ENCODE measurements around the gene CHCHD4. TPM values are rescaled to one million over a fixed set of nuclear protein-coding genes. Genes with fewer than 3 reads are reported as not detected.
"Not testable (repeated sequence)": the region's sequence is repeated elsewhere in the genome, so short reads cannot be mapped to it uniquely, and the experiment has no call there.

CHCHD4 gene
- total and polyA plus RNA-seq, 2 donors (not counting 1 experiment from before 2014, with no cell fraction given) = 12.7 to 16.3 TPM

DNA sequence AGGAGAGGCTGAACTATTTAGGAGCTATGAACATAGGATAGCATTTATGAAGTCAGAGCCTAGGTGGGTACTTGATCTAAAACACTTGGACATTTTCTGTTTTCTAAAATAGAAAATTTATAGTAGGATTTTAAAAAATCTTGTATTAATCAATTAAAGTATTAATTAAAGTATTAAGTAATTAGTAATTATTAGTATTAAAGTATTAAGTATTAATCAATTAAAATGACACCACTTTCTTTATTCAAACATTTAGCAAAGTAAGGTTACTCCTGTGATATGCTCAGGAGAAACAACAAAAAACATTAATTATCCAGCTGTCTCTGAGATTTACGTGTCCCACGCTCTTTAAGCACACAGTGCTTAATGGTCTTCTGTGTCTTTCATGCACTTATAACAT lies 32.2 kb downstream of the CHCHD4 start:
- H3K4me2 ChIP-seq (ENCODE audit: extremely low read depth, insufficient read depth, low read length) = no peak overlapping the region
- no peak for TF ChIP-seq EZH2 (IDR thresholded peaks at IDR 0.05; ENCODE audit: low read length, missing control alignments)
- TF ChIP-seq, protein P1, sequence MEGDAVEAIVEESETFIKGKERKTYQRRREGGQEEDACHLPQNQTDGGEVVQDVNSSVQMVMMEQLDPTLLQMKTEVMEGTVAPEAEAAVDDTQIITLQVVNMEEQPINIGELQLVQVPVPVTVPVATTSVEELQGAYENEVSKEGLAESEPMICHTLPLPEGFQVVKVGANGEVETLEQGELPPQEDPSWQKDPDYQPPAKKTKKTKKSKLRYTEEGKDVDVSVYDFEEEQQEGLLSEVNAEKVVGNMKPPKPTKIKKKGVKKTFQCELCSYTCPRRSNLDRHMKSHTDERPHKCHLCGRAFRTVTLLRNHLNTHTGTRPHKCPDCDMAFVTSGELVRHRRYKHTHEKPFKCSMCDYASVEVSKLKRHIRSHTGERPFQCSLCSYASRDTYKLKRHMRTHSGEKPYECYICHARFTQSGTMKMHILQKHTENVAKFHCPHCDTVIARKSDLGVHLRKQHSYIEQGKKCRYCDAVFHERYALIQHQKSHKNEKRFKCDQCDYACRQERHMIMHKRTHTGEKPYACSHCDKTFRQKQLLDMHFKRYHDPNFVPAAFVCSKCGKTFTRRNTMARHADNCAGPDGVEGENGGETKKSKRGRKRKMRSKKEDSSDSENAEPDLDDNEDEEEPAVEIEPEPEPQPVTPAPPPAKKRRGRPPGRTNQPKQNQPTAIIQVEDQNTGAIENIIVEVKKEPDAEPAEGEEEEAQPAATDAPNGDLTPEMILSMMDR (conservative IDR thresholded peaks at IDR 0.05 in 1 of 2, IDR thresholded peaks at IDR 0.05 in 1 of 2; ENCODE audit: low read depth in 1 of 2, low read length in 2 of 2) = no peak
- H2AFZ ChIP-seq (ENCODE audit: low read length) = no peak overlapping the region
- H3K36me3 ChIP-seq (ENCODE audit: control insufficient read depth, insufficient read depth, low read length) = no peaks in the 10 kb centered on the region
- H3K27ac ChIP-seq (ENCODE audit: insufficient read depth, low read length) = no peak overlapping the region
- H3K9me3 ChIP-seq (ENCODE audit: control insufficient read depth, insufficient read depth, low read depth, low read length) = no peaks in the 10 kb centered on the region
- H3K4me3 ChIP-seq (replicated peaks in 1 of 4; ENCODE audit: control extremely low read depth in 1 of 4, insufficient read depth in 1 of 4, low read depth in 3 of 4, low read length in 4 of 4) = no peak overlapping the region
- H3K9ac ChIP-seq (ENCODE audit: insufficient read depth, low read length) = no peak overlapping the region
- no peaks in the 10 kb centered on the region for H3K4me1 ChIP-seq (ENCODE audit: control insufficient read depth, extremely low read depth, insufficient read depth, low read length)
- no peaks in the 10 kb centered on the region for H3K27me3 ChIP-seq (ENCODE audit: control insufficient read depth, insufficient read depth, low read length)
- DNase-seq (ENCODE audit: low read depth in 2 of 2) = no peak
- H4K20me1 ChIP-seq (ENCODE audit: control insufficient read depth, extremely low read depth, insufficient read depth, low read length) = no peaks in the 10 kb centered on the region
- no peaks in the 10 kb centered on the region for H3K79me2 ChIP-seq (ENCODE audit: control insufficient read depth, insufficient read depth, low read length)

DNA sequence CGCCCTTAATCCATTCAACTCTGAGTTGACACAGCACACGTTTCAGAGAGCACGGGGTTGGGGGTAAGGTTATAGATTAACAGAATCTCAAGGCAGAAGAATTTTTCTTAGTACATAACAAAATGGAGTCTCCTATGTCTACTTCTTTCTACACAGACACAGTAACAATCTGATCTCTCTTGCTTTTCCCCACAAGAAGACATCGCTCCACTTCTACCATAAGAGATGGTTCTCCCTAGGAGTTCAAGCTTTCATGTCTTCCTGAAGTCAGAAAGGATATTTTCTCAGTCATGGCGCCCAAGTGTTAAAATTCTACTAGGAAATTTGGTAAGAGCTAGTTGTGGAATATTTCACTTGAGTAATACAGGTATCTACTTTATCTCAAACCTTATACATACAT lies 32.7 kb downstream of the CHCHD4 start:
- H2AFZ ChIP-seq (ENCODE audit: low read length); H3K9ac ChIP-seq (ENCODE audit: insufficient read depth, low read length); H3K9me3 ChIP-seq (ENCODE audit: control insufficient read depth, insufficient read depth, low read depth, low read length); H4K20me1 ChIP-seq (ENCODE audit: control insufficient read depth, extremely low read depth, insufficient read depth, low read length); H3K4me3 ChIP-seq (replicated peaks in 1 of 4; ENCODE audit: control extremely low read depth in 1 of 4, insufficient read depth in 1 of 4, low read depth in 3 of 4, low read length in 4 of 4); H3K36me3 ChIP-seq (ENCODE audit: control insufficient read depth, insufficient read depth, low read length); H3K4me1 ChIP-seq (ENCODE audit: control insufficient read depth, extremely low read depth, insufficient read depth, low read length); H3K79me2 ChIP-seq (ENCODE audit: control insufficient read depth, insufficient read depth, low read length); H3K4me2 ChIP-seq (ENCODE audit: extremely low read depth, insufficient read depth, low read length); H3K27me3 ChIP-seq (ENCODE audit: control insufficient read depth, insufficient read depth, low read length); DNase-seq (ENCODE audit: low read depth in 2 of 2); H3K27ac ChIP-seq (ENCODE audit: insufficient read depth, low read length): not testable (repeated sequence)

DNA sequence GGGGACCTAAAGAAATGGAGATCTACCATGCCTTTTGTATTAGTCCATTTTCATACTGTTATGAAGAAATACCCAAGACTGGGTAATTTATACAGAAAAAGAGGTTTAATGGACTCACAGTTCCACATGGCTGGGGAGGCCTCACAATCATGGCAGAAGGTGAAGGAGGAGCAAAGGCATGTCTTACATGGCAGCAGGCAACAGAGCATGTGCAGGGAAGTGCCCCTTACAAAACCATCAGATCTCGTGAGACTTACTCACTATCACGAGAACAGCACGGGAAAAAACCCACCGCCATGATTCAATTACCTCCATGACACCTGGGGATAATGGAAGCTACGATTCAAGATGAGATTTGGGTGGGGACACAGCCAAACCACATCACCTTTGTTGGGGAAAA lies 37.2 kb downstream of the CHCHD4 start:
- H3K4me3 ChIP-seq (replicated peaks in 1 of 4; ENCODE audit: control extremely low read depth in 1 of 4, insufficient read depth in 1 of 4, low read depth in 3 of 4, low read length in 4 of 4); H3K9me3 ChIP-seq (ENCODE audit: control insufficient read depth, insufficient read depth, low read depth, low read length); H3K27me3 ChIP-seq (ENCODE audit: control insufficient read depth, insufficient read depth, low read length); H3K4me2 ChIP-seq (ENCODE audit: extremely low read depth, insufficient read depth, low read length); H4K20me1 ChIP-seq (ENCODE audit: control insufficient read depth, extremely low read depth, insufficient read depth, low read length); H3K36me3 ChIP-seq (ENCODE audit: control insufficient read depth, insufficient read depth, low read length); DNase-seq (ENCODE audit: low read depth in 2 of 2); H3K79me2 ChIP-seq (ENCODE audit: control insufficient read depth, insufficient read depth, low read length); H3K4me1 ChIP-seq (ENCODE audit: control insufficient read depth, extremely low read depth, insufficient read depth, low read length); H3K27ac ChIP-seq (ENCODE audit: insufficient read depth, low read length); H3K9ac ChIP-seq (ENCODE audit: insufficient read depth, low read length); H2AFZ ChIP-seq (ENCODE audit: low read length): not testable (repeated sequence)

DNA sequence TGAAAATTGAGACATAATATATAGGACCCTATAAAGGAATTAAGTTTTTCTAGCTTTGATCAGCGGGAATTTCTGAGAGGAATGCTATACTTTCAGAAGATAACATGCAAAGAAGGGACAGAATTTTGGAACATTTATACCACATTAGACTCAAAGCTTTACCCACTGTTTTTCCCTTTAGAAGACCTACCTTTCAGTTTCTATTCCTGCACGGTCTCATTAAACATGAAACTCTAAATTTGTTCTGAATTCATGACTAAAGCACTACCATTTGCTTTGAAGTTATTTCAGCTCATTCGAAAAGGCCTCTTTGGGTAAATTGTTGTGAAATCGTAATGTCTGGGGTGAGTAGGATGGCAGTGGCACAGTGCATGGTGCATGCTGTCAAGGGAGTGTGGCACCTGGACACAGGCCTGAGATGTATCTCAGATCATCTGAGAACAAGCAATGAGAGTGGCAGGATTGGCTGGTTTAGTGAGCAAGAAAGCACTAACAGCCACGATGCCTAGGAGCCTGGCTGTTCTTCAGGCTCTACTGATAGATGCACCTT lies 42.5 kb downstream of the CHCHD4 start:
- H3K9me3 ChIP-seq (ENCODE audit: control insufficient read depth, insufficient read depth, low read depth, low read length) = no peaks in the 10 kb centered on the region
- no peak for DNase-seq (ENCODE audit: low read depth in 2 of 2)
- H3K79me2 ChIP-seq (ENCODE audit: control insufficient read depth, insufficient read depth, low read length) = no peaks in the 10 kb centered on the region
- H4K20me1 ChIP-seq (ENCODE audit: control insufficient read depth, extremely low read depth, insufficient read depth, low read length) = no peaks in the 10 kb centered on the region
- H3K9ac ChIP-seq (ENCODE audit: insufficient read depth, low read length) = no peak overlapping the region
- H3K36me3 ChIP-seq (ENCODE audit: control insufficient read depth, insufficient read depth, low read length) = no peaks in the 10 kb centered on the region
- H2AFZ ChIP-seq (ENCODE audit: low read length) = no peak overlapping the region
- H3K27me3 ChIP-seq (ENCODE audit: control insufficient read depth, insufficient read depth, low read length) = no peaks in the 10 kb centered on the region
- no peak overlapping the region for H3K4me3 ChIP-seq (replicated peaks in 1 of 4; ENCODE audit: control extremely low read depth in 1 of 4, insufficient read depth in 1 of 4, low read depth in 3 of 4, low read length in 4 of 4)
- no peaks in the 10 kb centered on the region for H3K4me1 ChIP-seq (ENCODE audit: control insufficient read depth, extremely low read depth, insufficient read depth, low read length)
- H3K4me2 ChIP-seq (ENCODE audit: extremely low read depth, insufficient read depth, low read length) = no peak overlapping the region
- no peak overlapping the region for H3K27ac ChIP-seq (ENCODE audit: insufficient read depth, low read length)
- TF ChIP-seq EZH2 (IDR thresholded peaks at IDR 0.05; ENCODE audit: low read length, missing control alignments) = no peak
- TF ChIP-seq, protein P1 (conservative IDR thresholded peaks at IDR 0.05 in 1 of 2, IDR thresholded peaks at IDR 0.05 in 1 of 2; ENCODE audit: low read depth in 1 of 2, low read length in 2 of 2) = no peak

Measured in fibroblast of lung (primary cell).